NT2/D1 (cell line): ENCODE results near the gene GAREM2.

Experiments
- YY1 ChIP-seq: IDR thresholded peaks from 2 replicates; pipeline ENCODE4 v1.6.1; 2011; ENCODE audit not compliant: insufficient read length, insufficient read depth
- ZNF274 ChIP-seq: IDR thresholded peaks from 2 replicates; pipeline ENCODE4 v1.6.1; 2011; ENCODE audit warnings: mild to moderate bottlenecking, low read depth, low read length

- TF ChIP-seq ZNF274 = no peak
- TF ChIP-seq YY1 = no peak
Measured at GRCh38 chr2:26170795-26171194, 2.1 kb upstream of the GAREM2 start.
